ENCODE data around the gene ACVR1C. TPM values are rescaled to one million over a fixed set of nuclear protein-coding genes. Genes with fewer than 3 reads are reported as not detected.

ACVR1C gene
- total RNA-seq, 1 donor from 2014 or later: 0.18 TPM

GRCh38 chr2:157506586-157506985 lies 122.1 kb downstream of the ACVR1C start:
- Mint-ChIP-seq H3K4me3 (no peak overlapping the region), H3K36me3 (no peaks in the 10 kb centered on the region), H3K9me3 (peaks cover 20% of the 10 kb centered on the region), H3K27ac (no peak overlapping the region), H3K27me3 (ENCODE audit: low read depth) (peaks cover 12% of the 10 kb centered on the region), H3K4me1 (no peaks in the 10 kb centered on the region)
- no peak for DNase-seq (ENCODE audit: low spot score in 2 of 2, unreplicated experiment in 2 of 2)
- no peak for TF ChIP-seq CTCF (IDR thresholded peaks at IDR 0.05; ENCODE audit: unreplicated experiment)

GRCh38 chr2:157504623-157505022 lies 124.0 kb downstream of the ACVR1C start:
- no peak for TF ChIP-seq CTCF (IDR thresholded peaks at IDR 0.05; ENCODE audit: unreplicated experiment)
- peaks cover 3% of the 10 kb centered on the region for H3K4me1 Mint-ChIP-seq
- H3K27me3 Mint-ChIP-seq (ENCODE audit: low read depth): peaks cover 7% of the 10 kb centered on the region
- peaks cover 20% of the 10 kb centered on the region for H3K9me3 Mint-ChIP-seq
- no peak overlapping the region for H3K4me3 Mint-ChIP-seq
- no peaks in the 10 kb centered on the region for H3K36me3 Mint-ChIP-seq
- DNase-seq (ENCODE audit: low spot score in 2 of 2, unreplicated experiment in 2 of 2): no peak
- H3K27ac Mint-ChIP-seq: no peak overlapping the region

- DNase-seq (ENCODE audit: low spot score in 2 of 2, unreplicated experiment in 2 of 2): no peak
- TF ChIP-seq CTCF (IDR thresholded peaks at IDR 0.05; ENCODE audit: unreplicated experiment): no peak
- Mint-ChIP-seq H3K27ac (no peak overlapping the region), H3K36me3 (no peaks in the 10 kb centered on the region), H3K9me3 (peaks cover 9% of the 10 kb centered on the region), H3K4me1 (peaks cover 6% of the 10 kb centered on the region), H3K27me3 (ENCODE audit: low read depth) (no peaks in the 10 kb centered on the region), H3K4me3 (no peak overlapping the region)
Measured at GRCh38 chr2:157501026-157501425, 127.6 kb downstream of the ACVR1C start.

GRCh38 chr2:157500334-157500733 lies 128.3 kb downstream of the ACVR1C start:
- H3K36me3 Mint-ChIP-seq: no peaks in the 10 kb centered on the region
- H3K9me3 Mint-ChIP-seq: peaks cover 2% of the 10 kb centered on the region

GRCh38 chr2:157498483-157498882 lies 130.2 kb downstream of the ACVR1C start:
- no peak for DNase-seq (ENCODE audit: low spot score in 2 of 2, unreplicated experiment in 2 of 2)
- TF ChIP-seq CTCF (IDR thresholded peaks at IDR 0.05; ENCODE audit: unreplicated experiment): no peak
- Mint-ChIP-seq H3K4me3 (no peak overlapping the region), H3K27ac (no peak overlapping the region), H3K27me3 (ENCODE audit: low read depth) (peaks cover 9% of the 10 kb centered on the region), H3K4me1 (peaks cover 6% of the 10 kb centered on the region), H3K36me3 (no peaks in the 10 kb centered on the region), H3K9me3 (no peaks in the 10 kb centered on the region)

More at GRCh38 chr2:157500334-157500733, 128.3 kb downstream of the ACVR1C start:
- TF ChIP-seq CTCF (IDR thresholded peaks at IDR 0.05; ENCODE audit: unreplicated experiment): no peak
- Mint-ChIP-seq H3K27me3 (ENCODE audit: low read depth) (no peaks in the 10 kb centered on the region), H3K27ac (no peak overlapping the region), H3K4me3 (no peak overlapping the region), H3K4me1 (peaks cover 6% of the 10 kb centered on the region)
- no peak for DNase-seq (ENCODE audit: low spot score in 2 of 2, unreplicated experiment in 2 of 2)

Measured in mesothelial cell of epicardium (in vitro differentiated cells).